DND-41 (cell line): ENCODE measurements around the gene APBB1IP.

ENCODE experiments used
- ATAC-seq: fragments of 200-7000 bp; cut with Tn5 transposase; 3 replicates; pipeline ENCODE4 v1.9.1; 2021; ENCODE audit warnings: low read depth; ENCODE audit not compliant: insufficient read depth
- DNase-seq: peaks from one replicate; pipeline ENCODE4 v3.0.0-alpha.2; 2020
- H2AFZ ChIP-seq: 2 replicates; pipeline ENCODE4 v1.6.0; 2012; ENCODE audit warnings: low read depth, low read length
- H3K27ac ChIP-seq: 2 replicates; pipeline ENCODE4 v1.5.1; 2012; ENCODE audit warnings: low read length, inconsistent platforms
- H3K27me3 ChIP-seq: fragments of 200-600 bp; sonication (generic); 2 replicates; pipeline ENCODE4 v1.6.0; 2012; ENCODE audit warnings: low read length, mild to moderate bottlenecking, inconsistent platforms; ENCODE audit not compliant: insufficient read depth, poor library complexity
- H3K36me3 ChIP-seq: 2 replicates; pipeline ENCODE4 v1.5.1; 2012; ENCODE audit warnings: low read length, inconsistent platforms; ENCODE audit not compliant: insufficient read depth
- H3K4me1 ChIP-seq: 2 replicates; pipeline ENCODE4 v1.5.1; 2012; ENCODE audit warnings: mild to moderate bottlenecking, low read length; ENCODE audit not compliant: insufficient read depth
- H3K4me2 ChIP-seq: 2 replicates; pipeline ENCODE4 v1.6.0; 2012; ENCODE audit warnings: mild to moderate bottlenecking, moderate library complexity, low read length, inconsistent platforms; ENCODE audit not compliant: insufficient read depth
- H3K4me3 ChIP-seq, 2 experiments: fragments of 200-600 bp in 1 of 2; shearing (Covaris generic) in 1 of 2; 2 replicates each; pipeline ENCODE4 v1.5.1; 2012 to 2016; ENCODE audit warnings: inconsistent platforms in 2 of 2, low read length in 2 of 2, mild to moderate bottlenecking in 2 of 2, low read depth in 1 of 2, moderate library complexity in 1 of 2
- H3K79me2 ChIP-seq: 2 replicates; pipeline ENCODE4 v1.6.0; 2012; ENCODE audit warnings: low read length, inconsistent platforms; ENCODE audit not compliant: insufficient read depth
- H3K9ac ChIP-seq: 2 replicates; pipeline ENCODE4 v1.6.0; 2012; ENCODE audit warnings: low read depth, mild to moderate bottlenecking, inconsistent platforms, low read length, moderate library complexity
- H3K9me3 ChIP-seq: 2 replicates; pipeline ENCODE4 v1.5.1; 2012; ENCODE audit warnings: low read length, moderate library complexity, mild to moderate bottlenecking, inconsistent platforms; ENCODE audit not compliant: insufficient read depth, severe bottlenecking
- H4K20me1 ChIP-seq: 2 replicates; pipeline ENCODE4 v1.6.0; 2012; ENCODE audit warnings: low read length; ENCODE audit not compliant: insufficient read depth
- EZH2 ChIP-seq: IDR thresholded peaks from 3 replicates; pipeline ENCODE4 v1.6.1; 2012; ENCODE audit warnings: borderline replicate concordance, low read depth, mild to moderate bottlenecking, moderate library complexity, low read length, inconsistent platforms; ENCODE audit not compliant: severe bottlenecking
- TF ChIP-seq, protein P1 (sequence below): IDR thresholded peaks from 2 replicates; pipeline ENCODE4 v1.5.1; 2012; ENCODE audit warnings: borderline replicate concordance, low read length, moderate library complexity, mild to moderate bottlenecking; ENCODE audit not compliant: poor library complexity, severe bottlenecking; ENCODE audit errors: extremely low read depth

APBB1IP gene

DNA sequence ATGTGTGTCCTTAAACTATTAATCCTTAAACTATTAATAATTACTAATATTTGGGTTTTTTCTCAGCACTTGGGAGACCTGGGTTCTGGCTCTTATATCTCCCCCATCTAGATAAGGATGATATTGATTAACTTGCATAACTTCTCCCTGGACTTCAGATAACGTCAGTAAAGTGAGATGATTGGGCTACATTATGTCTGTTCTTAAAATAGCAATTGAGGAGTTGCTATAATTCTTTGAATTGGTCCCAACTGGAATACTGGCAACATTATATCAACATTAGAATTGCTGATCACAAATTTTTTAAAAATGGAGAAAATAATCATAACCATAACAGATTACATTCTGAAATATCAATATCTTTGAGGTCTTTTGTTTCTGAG, 1.9 kb downstream of the APBB1IP start:
- no peak for ATAC-seq
- Histone ChIP-seq H3K9me3 (no peaks in the 10 kb centered on the region), H4K20me1 (no peaks in the 10 kb centered on the region), H3K27me3 (no peaks in the 10 kb centered on the region), H3K9ac (peak overlapping the region; percentile 100), H3K4me2 (peak overlapping the region; percentile 61), H3K79me2 (peaks cover 73% of the 10 kb centered on the region), H3K4me1 (peaks cover 67% of the 10 kb centered on the region), H3K36me3 (peaks cover 32% of the 10 kb centered on the region), H3K27ac (peak overlapping the region; percentile 94), H3K4me3 (peak overlapping the region; percentile 76 to 93), H2AFZ (no peak overlapping the region)
- no peak for DNase-seq
- TF ChIP-seq, protein P1, sequence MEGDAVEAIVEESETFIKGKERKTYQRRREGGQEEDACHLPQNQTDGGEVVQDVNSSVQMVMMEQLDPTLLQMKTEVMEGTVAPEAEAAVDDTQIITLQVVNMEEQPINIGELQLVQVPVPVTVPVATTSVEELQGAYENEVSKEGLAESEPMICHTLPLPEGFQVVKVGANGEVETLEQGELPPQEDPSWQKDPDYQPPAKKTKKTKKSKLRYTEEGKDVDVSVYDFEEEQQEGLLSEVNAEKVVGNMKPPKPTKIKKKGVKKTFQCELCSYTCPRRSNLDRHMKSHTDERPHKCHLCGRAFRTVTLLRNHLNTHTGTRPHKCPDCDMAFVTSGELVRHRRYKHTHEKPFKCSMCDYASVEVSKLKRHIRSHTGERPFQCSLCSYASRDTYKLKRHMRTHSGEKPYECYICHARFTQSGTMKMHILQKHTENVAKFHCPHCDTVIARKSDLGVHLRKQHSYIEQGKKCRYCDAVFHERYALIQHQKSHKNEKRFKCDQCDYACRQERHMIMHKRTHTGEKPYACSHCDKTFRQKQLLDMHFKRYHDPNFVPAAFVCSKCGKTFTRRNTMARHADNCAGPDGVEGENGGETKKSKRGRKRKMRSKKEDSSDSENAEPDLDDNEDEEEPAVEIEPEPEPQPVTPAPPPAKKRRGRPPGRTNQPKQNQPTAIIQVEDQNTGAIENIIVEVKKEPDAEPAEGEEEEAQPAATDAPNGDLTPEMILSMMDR = no peak
- TF ChIP-seq EZH2 = no peak

DNA sequence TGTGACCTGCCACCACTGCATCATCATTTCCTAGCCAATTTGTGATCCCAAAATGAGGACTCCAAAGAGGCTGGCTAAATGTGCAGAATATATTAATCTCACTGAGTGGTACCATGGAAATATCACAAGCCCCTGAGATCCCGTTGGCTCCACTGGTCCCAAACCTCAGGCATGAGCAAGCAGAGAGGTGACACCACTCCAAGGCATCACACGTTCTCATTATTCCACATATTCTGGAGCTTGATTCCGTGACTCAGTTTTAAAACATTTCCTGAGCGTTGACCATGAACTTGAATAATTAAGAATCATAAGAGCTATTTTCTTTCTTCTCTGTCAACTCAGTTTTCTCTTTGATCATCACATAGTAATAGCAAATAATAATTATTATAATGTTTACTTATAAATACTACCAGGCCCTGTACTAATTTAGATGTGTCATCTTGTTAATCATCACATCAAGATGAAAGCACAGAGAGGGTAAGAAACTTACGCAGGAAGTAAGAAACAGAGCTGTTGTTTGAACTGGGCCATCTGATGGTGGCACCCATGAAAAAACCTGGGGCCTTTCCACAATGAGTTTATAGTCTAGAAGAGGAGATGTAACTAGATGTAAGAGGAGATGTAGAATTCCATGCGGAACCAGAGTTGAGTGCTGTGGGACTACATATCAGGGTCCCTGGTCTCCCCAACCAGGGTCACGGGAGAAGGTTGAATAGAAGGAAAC, 3.5 kb downstream of the APBB1IP start:
- no peak for DNase-seq
- peak overlapping the region; percentile 94 for H3K27ac ChIP-seq
- no peak for ATAC-seq
- no peak for TF ChIP-seq EZH2
- TF ChIP-seq, protein P1 = no peak
- H3K4me3 ChIP-seq = peak overlapping the region in 1 of 2 experiments; percentile 76; a peak in 2 of 4 replicates
- peaks cover 74% of the 10 kb centered on the region for H3K4me1 ChIP-seq
- peak overlapping the region; percentile 100 for H3K9ac ChIP-seq
- peak overlapping the region; percentile 61 for H3K4me2 ChIP-seq
- H3K79me2 ChIP-seq = peaks cover 88% of the 10 kb centered on the region
- peaks cover 45% of the 10 kb centered on the region for H3K36me3 ChIP-seq
- H2AFZ ChIP-seq = no peak overlapping the region
- H3K27me3 ChIP-seq = no peaks in the 10 kb centered on the region
- H4K20me1 ChIP-seq = no peaks in the 10 kb centered on the region
- H3K9me3 ChIP-seq = no peaks in the 10 kb centered on the region

DNA sequence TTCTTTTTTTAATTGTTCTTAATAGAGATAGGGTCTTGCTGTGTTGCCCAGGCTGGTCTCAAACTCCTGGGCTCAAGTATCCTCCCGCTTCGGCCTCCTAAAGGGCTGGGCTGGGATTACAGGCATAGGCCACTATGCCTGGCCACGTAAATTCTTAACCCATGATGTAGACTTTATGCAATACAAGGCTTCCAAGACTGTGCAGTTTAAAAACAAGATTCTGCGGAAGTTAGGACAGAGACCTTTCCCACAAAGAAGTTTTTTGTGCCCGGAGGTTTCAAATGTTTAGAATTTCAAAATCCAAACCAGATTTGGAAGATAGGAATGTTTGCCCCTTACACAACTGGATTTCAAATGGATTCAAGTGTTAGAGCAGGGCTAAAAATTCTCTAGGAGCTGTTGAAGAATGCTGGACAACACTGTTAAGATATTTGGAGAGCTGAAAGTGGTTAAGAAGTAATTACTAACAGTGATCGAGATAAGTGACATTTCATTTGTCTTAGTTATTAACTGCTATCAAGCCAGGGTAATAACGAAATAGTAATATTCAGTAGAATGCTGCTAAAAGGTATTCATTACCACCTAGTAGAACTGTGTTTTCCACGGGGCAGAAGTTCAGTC, 7.4 kb downstream of the APBB1IP start:
- ATAC-seq = no peak
- H3K36me3 ChIP-seq = peaks cover 54% of the 10 kb centered on the region
- no peak overlapping the region for H3K4me2 ChIP-seq

More for the DNA sequence above, 7.4 kb downstream of the APBB1IP start:
- H2AFZ ChIP-seq = no peak overlapping the region
- H3K9me3 ChIP-seq = no peaks in the 10 kb centered on the region
- no peak for DNase-seq
- H3K79me2 ChIP-seq = peaks cover 87% of the 10 kb centered on the region
- no peaks in the 10 kb centered on the region for H3K27me3 ChIP-seq
- H3K27ac ChIP-seq = peak overlapping the region; percentile 98
- H4K20me1 ChIP-seq = no peaks in the 10 kb centered on the region
- H3K4me1 ChIP-seq = peaks cover 91% of the 10 kb centered on the region
- H3K9ac ChIP-seq = peak overlapping the region; percentile 7; the same call in 1 of the 2 replicates
- TF ChIP-seq, protein P1 = peak; percentile 20
- no peak for TF ChIP-seq EZH2
- H3K4me3 ChIP-seq = no peak overlapping the region
